Activated gamma-delta T cell treated with Interleukin-2 at 50 U/mL for 16 hours (primary cell): Measurements from ENCODE around the gene PEX1.
"Not testable (repeated sequence)": the region's sequence is repeated elsewhere in the genome, so short reads cannot be mapped to it uniquely, and the experiment has no call there.

Experiments
- DNase-seq: peaks from one replicate; pipeline ENCODE4 v3.0.0-alpha.2; 2020

The PEX1 gene

GRCh38 chr7:92503767-92504166 lies 24.6 kb downstream of the PEX1 start:
- no peak for DNase-seq

GRCh38 chr7:92498557-92498956 lies 29.8 kb downstream of the PEX1 start:
- DNase-seq = no peak

- no peak for DNase-seq
Measured at GRCh38 chr7:92496876-92497275, 31.4 kb downstream of the PEX1 start.

- no peak for DNase-seq
Measured at GRCh38 chr7:92489634-92490033, 38.7 kb downstream of the PEX1 start.

- DNase-seq = no peak
Measured at GRCh38 chr7:92487804-92488203, 40.5 kb downstream of the PEX1 start.

GRCh38 chr7:92485974-92486373 lies 42.3 kb downstream of the PEX1 start:
- no peak for DNase-seq

GRCh38 chr7:92485267-92485892 lies 42.9 kb downstream of the PEX1 start:
- no peak for DNase-seq

- not testable (repeated sequence) for DNase-seq
Measured at GRCh38 chr7:92484226-92484625, 44.1 kb downstream of the PEX1 start.

- DNase-seq = not testable (repeated sequence)
Measured at GRCh38 chr7:92483624-92484023, 44.7 kb downstream of the PEX1 start.

- DNase-seq = not testable (repeated sequence)
Measured at GRCh38 chr7:92479146-92479545, 49.2 kb downstream of the PEX1 start.

- DNase-seq = no peak
Measured at GRCh38 chr7:92478711-92479110, 49.6 kb downstream of the PEX1 start.

GRCh38 chr7:92478095-92478494 lies 50.2 kb downstream of the PEX1 start:
- DNase-seq = no peak

GRCh38 chr7:92477681-92478080 lies 50.6 kb downstream of the PEX1 start, which contains the start of gene ERVW-1:
Gene ERVW-1, minus strand, starts transcription at chr7:92477946. Its CDS starts 7,565 bp downstream, at chr7:92470381.
- DNase-seq = not testable (repeated sequence)

GRCh38 chr7:92475851-92476590 lies 52.3 kb downstream of the PEX1 start:
- not testable (repeated sequence) for DNase-seq

GRCh38 chr7:92475261-92475770 lies 53.0 kb downstream of the PEX1 start:
- DNase-seq = not testable (repeated sequence)

GRCh38 chr7:92473989-92474388 lies 54.3 kb downstream of the PEX1 start:
- DNase-seq = not testable (repeated sequence)

- not testable (repeated sequence) for DNase-seq
Measured at GRCh38 chr7:92468589-92468988, 59.7 kb downstream of the PEX1 start.

- DNase-seq = no peak
Measured at GRCh38 chr7:92466682-92467081, 61.6 kb downstream of the PEX1 start.

- DNase-seq = no peak
Measured at GRCh38 chr7:92464515-92464914, 63.8 kb downstream of the PEX1 start.

- no peak for DNase-seq
Measured at GRCh38 chr7:92462560-92462959, 65.8 kb downstream of the PEX1 start.

GRCh38 chr7:92461027-92462003 lies 67.0 kb downstream of the PEX1 start:
- no peak for DNase-seq

GRCh38 chr7:92460510-92460909 lies 67.8 kb downstream of the PEX1 start:
- no peak for DNase-seq

GRCh38 chr7:92460109-92460508 lies 68.2 kb downstream of the PEX1 start:
- DNase-seq = no peak
